Measurements from ENCODE around the gene CCDC171.
"Not testable (repeated sequence)": the region's sequence is repeated elsewhere in the genome, so short reads cannot be mapped to it uniquely, and the experiment has no call there.

CCDC171 gene

DNA sequence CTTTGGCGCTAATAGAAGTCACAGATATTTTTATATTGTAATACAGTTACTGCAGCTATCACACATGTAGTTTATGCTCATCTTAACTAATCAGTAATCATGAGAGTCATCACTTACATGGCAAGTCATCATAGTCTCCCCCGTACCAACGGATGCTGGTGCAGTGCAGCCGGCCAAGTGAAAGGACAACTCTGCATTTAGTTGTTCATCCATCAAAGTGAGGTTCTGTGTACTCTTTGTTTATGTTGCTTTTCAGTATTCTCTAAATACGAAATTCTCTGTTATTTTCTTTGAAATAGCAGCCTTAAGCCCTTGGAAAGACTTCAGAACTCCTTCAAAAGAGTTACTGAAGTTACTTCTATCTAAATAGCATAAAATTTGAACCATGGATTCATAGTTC lies 216.7 kb downstream of the CCDC171 start:
- DNase-seq, result no peak

DNA sequence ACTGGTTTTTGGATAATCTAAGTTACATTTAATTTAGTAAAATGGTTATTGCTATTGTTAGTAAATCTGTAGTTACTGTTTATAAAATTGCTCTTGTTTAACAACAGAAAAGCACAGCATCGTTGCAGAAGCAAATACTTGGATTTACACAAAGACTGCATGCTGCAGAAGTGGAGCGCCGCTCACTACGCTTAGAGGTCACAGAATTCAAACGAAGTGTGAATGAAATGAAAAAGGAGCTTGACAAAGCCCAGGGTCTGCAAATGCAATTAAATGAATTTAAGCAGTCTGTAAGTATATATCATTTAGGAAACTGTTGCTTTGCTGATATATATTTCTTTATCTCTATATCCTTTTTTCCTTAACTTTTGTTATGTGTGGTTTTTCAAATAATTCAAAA lies 226.0 kb downstream of the CCDC171 start:
- DNase-seq, result no peak

DNA sequence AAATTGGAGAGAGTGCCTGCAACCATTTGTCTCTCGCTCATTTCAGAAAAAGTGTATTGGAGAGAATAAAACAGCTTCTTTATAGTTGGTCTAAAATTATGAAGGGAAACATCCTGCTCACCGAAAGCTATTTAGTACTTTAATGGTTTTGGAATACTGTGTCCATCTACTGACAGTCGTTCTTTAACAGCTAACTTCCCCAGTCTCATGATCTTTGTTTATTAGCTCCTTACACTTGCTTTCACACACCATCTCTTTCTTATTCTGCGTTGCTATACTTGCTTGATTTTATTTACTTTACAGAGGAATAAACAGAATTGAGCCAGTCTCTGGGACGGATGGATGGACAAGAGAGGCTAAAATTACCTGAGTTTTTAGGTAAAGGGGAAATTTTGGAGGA lies 229.3 kb downstream of the CCDC171 start:
- no peak for DNase-seq

DNA sequence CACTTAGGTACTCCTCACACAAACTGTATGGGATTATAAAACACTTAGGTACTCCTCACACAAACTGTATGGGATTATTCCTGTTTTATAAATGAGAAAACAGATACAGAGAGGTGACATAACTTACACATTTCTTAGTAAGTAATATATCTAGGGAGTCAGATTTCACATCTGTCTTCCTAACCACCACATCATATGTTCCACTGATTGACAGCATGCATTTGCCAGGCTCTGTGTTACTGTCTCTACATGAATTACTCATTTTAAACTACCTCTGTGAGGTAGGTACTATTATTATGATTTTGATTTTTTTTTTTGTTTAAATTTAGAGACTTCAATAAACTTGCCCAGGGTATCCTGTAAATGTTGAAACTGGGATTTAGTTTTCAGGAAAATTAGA lies 232.7 kb downstream of the CCDC171 start:
- DNase-seq, result no peak

DNA sequence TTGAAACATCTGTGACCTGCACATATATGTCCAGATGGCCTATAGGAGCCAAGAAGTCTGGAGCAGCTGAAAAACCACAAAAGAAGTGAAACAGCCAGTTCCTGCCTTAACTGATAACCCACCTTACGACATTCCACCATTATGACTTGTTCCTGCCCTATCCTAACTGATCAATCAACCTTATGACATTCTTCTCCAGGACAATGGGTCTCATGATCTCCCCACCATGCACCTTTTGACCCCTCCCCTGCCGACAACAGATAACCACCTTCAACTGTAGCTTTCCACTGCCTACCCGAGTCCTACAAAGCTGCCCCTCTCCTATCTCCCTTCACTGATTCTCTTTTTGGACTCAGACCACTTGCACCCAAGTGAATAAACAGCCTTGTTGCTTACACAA lies 233.8 kb downstream of the CCDC171 start:
- no peak for DNase-seq

DNA sequence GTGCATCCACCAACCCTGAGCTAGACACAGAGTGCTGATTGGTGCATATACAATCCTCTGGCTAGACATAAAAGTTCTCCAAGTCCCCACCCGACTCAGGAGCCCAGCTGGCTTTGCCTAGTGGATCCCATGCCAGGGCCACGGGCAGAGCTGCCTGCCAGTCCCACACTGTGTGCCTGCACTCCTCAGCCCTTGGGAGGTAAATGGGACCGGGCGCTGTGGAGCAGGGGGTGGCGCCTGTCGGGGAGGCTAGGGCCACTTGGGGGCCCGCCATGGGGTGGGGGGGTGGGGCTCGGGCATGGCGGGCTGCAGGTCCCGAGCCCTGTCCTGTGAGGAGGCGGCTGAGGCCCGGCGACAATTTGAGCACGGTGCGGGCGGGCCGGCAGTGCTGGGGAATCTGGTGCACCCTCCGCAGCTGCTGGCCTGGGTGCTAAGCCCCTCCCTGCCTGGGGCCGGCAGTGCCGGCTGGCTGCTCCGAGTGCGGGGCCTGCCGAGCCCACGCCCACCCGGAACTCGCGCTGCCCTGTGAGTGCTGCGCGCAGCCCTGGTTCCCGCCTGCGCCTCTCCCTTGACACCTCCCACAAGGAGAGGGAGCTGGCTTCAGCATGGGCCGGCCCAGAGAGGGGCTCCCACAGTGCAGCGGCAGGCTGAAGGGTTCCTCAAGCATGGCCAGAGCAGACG lies 257.5 kb downstream of the CCDC171 start:
- not testable (repeated sequence) for DNase-seq

DNA sequence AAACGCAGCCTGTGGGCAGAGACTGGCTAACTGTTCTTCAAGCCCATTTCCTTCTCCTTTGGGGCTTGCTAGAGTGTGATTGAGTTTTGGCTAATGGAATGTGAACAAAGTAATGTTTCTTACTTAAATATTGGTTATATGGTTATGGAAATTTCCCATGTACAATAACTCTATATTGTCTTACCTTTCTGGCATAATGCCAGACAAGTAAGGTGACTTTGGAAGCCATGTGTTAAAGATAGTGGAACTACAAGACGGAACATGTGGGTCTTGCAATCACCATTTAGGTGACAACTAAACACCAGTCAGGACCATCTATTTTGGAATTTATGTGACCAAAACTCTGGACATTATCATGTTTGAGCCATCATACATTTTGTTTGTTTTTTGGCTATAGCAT lies 260.2 kb downstream of the CCDC171 start:
- no peak for DNase-seq

DNA sequence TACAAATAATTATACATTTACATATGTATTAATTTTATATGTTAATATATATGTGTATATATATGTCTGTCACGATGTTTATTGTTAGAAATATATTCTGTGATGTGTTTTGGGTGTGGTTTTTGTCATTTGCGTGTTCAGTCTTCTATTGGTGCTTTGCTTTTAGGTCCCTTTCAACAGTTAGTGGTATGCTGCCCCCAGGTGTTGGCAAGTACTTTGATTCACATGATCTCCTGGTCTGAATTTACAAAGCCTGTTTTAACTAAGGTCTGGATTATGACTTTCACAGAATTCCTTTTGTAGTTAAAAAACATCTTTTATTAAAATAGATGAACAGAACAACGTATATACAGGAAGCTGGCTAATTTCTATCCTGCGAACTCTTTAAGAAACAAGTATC lies 271.5 kb downstream of the CCDC171 start:
- DNase-seq, result no peak

DNA sequence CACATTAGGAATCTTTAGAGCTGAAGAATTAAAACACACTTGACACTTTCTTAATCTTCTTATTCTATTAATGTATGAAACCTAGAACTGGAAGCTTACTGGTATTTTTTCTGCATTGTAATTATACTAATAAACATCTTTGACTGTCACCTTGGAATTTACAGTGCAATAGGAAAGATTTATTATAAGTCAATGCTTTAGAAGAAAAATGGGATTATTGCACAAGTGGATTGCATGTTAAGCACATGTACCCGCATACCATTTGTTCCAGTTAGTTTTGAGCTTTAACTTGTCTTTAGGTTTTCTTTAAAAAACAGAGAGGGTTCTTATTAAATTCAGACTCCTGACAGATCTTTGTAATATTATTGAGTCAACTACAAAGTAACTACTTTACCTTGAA lies 278.5 kb downstream of the CCDC171 start:
- no peak for DNase-seq

DNA sequence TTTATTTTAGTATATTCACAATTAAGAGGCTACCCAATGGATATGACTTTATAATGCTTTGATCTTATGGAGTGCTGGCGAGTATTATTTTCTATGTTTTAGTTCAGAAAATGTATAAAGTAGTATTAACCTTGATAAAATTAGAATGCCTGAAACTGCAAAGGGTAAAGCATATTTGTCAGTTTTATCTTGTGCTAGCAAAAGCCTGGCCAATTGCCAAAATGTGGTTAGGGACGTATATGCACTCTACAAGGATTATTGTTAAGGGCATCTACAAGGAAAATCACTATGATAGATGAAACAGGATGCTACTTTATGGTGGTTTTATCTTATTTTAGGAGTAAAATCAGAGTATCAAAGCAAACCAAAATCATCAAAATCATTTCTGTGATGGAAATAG lies 281.7 kb downstream of the CCDC171 start:
- DNase-seq, result no peak

DNA sequence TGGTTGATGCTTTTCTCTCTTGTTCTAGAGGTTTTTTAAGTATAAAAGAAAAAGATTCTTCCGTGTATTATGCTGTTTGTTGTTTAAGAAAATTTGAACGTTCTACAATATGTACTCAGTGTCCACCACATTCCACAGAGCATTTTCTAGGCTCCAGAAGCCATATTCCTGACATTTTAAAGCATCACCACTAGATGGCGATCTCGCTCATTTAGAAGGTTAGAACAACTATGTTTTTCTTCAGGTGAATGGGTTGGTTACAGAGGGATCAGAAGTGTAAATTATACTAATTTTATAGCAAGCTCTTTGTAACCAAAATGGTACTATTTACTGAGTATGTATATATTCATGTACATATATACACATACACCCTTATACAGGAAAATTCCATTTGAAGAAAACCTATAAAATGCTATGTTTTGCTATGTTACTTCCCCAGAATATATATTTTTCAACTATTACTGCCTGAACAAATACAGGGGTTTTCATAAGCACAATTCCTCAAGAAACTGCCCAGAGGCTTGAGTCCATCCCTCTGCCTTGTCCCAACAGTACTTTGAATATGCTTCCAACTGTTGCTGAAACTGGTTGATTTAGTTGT lies 284.3 kb downstream of the CCDC171 start:
- DNase-seq, result peak; percentile 57

DNA sequence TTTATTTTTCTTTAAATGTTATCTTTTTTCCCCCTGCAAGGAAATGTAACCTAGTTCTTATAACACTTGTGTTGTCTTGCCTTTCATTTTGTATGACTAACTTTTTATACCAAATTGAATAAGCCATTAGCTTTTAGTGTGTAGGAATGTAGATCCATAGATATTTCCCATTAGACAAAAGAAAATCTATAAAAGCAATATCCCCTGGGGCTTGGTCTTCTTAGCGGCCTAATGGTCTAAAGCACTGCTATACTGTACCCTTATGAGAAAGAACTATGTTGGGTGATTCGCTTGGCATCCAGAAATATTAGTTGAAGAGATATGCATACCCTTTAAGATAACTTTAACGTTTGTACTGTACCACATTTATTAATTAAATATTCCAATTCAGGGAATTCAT lies 289.2 kb downstream of the CCDC171 start:
- DNase-seq, result no peak

DNA sequence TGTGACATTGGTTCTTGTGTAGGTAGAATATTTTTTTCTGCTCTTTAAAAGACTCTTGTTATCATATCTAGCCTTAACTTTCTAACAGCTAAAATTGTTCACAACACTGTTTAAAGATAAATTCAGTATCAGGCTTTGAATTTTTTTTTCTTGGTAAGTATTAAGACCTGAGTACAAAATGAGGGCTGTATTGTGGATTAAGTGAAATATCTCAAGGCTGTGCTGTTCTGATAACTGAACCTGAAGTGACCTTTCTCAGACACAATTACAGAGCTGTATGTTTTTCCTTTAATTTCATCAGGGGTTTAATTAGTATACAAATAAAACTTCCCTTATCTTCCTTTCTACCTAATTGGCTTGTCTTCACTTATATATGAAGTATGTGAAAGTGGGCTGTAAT lies 290.5 kb downstream of the CCDC171 start:
- no peak for DNase-seq

DNA sequence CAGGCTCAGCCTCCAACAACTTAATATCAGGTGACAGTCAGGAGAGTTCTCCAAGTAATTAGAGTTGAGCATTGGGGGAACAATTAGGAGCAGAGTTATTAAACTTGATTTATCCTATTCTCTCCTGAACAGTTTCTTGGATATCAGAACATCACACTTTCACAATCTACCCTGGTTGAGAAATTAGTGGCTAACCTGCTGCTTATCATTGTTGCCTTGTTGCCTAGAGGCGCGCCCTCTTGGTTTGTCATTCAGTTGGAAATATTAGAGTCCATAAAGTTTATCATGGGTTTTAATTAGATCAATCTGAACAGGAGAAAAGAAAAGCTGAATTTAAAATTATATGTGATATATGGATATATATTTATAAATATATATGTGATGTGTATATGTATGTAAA lies 291.1 kb downstream of the CCDC171 start:
- DNase-seq, result no peak

DNA sequence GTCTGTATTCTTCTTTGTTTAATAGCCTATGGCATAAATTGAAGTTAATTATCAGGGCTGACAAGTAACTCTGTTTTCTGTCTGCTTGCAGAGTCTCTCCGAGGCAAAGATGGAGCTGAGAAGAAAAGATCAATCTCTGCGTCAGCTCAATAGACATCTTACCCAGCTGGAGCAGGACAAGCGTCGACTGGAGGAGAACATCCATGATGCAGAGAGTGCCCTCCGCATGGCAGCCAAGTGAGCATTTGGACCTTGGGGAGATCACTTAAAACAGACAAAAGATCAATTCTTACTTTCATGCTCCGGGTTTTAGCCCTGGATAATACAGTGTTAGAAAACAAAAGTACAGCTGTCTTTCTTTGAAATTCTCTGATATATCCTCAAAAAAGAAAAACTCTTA lies 293.8 kb downstream of the CCDC171 start:
- DNase-seq, result no peak

DNA sequence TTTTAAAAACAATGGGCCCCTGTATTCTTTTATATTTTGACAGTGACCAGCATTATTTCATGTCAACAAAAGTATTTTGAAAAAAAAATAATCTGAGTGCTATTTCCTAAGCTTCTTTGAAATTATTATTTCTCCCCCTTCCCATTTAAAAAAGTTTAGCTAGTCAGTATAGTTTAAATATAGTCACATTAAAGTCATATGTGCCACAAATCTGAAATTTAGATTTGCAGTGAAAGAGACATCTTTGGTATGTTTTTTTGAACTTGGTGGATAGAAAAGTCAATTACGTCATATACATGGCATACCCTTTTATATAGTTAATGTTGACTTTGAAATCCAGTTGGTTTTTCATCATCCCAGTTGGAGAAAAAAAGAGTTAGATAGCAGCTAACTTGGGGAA lies 297.0 kb downstream of the CCDC171 start:
- DNase-seq, result no peak

DNA sequence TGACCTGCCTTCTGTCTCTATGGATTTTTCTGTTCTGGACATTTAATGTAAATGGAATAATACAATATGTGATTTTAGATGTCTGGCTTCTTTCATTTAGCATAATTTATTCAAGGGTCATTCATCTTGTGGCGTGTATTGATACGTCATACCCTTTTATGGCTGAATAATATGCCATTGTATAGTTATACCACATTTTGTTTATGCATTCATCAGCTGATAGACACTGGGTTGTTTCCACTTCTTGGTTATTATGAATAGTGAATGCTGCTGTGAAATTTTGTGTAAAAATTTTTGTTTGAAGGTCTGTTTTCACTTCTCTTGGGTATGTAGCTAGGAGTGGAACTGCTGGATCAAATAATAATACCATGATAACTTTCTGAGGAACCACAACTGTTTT lies 298.9 kb downstream of the CCDC171 start:
- DNase-seq, result no peak

DNA sequence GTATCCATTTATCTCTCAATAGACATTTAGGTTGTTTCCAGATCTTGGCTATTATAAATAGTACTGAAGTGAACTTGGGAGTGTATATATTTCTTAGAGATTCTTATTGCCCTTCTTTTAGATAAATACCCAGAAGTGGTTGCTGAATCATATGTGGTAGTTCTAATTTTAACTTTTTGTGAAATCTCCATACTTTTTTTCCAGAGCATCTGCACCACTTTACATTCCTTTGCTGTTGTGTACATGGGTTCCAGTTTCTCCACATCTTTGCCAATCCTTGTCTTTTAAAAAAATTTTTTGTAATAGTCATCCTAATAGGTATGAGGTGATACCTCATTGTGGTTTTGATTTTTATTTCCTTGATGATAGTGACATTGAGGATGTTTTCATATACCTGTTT lies 303.7 kb downstream of the CCDC171 start:
- no peak for DNase-seq

DNA sequence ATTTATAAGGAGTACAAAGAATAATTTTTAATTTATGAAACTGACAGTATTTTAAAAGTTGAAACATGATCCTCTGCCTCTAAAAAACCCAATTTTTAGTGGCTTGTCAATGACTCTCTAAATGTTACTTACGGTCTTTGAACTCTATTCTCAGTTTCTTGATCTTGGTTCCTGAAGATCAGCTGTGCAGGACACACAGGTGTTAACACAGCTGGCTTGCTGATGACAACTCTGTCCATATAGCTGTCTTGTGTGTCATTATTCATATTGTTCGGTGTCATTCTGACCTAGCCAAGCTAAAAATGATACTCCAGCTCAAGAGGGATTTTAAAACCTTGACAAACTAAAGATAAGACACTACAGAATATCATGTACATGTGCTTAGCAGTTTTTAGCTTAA lies 314.5 kb downstream of the CCDC171 start:
- DNase-seq, result no peak

DNA sequence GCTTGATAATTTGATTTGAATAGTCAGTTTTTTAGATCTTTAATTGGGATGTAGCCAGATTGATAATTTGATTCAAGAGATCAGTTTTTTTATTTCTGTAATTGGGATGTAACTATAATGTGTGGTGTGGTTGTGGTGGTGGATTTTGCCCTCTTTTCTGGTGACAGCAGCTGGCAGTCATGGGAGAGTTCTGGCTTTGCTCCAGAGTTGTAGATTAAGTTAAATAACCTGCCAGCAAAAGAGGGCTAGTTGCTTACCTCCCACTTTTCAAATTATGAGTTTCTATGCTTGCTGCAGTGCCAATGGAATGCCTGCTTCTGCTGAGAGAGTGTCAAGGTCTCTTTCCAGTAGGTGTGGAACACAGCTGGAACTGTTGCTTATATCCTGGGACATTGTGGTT lies 315.1 kb downstream of the CCDC171 start:
- no peak for DNase-seq

DNA sequence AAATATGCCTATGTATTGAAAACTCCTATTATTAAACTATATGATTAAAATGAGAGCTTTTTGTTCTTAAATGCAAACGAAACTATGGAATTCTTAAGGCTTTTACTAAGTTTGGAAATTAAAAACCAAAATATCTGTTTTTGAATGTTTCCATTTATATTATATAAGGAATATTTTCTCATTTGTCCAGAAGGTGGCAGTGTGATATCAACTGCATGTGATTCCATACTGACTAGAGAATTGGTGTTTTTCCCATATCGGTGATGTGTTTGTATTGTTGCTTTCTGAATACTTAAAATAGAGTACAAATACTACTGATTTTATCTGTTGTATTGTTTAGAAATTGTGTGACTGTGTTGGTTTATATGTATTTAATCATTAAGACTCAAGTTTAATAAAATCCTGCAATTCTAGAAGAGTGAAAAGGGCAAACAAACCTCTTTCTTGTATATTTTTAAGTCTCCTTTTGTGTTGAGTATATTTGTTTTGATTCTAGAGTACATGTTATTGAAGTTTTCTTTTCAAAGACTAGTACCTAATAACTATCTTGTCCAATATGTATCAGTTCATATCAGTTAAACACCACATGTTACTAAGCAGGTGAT lies 320.8 kb downstream of the CCDC171 start:
- DNase-seq, result no peak

DNA sequence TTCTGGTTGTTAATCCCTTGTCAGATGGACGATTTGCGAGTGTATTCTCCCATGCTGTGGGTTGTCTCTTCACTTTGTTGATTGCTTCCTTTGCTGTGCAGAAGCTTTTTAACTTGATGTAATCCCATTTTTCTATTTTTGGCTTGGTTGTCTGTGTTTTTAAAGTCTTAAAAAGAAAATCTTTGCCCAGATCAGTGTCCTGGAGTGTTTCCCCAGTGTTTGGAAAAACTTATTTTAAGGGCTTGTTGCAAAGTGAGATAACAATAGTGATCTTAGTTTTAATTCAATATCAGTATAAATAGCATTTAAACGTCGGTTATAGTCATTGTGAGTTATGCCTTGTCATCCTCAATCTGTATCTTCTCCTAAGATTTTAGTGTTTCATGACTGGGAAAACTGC lies 329.5 kb downstream of the CCDC171 start:
- DNase-seq, result no peak

DNA sequence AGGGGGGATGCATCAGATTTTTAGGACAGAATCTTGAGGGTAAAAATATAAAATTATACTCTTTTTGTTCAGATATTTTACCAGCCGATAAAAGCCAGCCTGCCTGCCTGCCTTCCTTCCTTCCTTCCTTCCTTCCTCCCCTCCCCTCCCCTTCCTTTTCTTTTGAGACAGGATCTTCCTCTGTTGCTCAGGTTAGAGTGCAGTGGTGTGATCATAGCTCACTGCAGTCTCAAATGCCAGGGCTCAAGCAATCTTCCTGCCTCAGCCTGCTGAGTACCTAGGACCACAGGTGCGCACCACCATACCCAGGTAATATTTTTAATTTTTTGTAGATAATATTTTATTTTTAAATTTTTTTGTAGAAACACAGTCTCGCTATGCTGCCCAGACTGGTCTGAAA lies 330.0 kb downstream of the CCDC171 start:
- DNase-seq, result no peak

DNA sequence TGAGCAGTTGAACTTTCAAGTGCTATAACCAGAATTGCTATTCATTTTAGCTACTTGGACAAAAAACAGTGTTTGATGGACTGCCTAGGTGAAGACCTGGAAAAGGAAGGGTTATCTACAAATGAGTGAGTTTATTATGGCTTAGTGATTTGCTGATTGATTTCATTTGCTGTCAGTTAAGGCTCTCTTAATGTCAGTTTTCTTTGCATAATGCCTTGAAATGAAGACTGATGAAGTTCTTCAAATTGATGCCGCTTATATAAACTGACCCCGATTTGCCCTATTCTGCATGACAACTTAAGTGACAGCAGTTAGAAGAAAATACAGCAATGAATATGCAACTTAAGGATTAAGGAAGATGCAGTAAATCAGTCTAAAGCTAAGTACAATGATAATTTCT lies 332.6 kb downstream of the CCDC171 start:
- no peak for DNase-seq

DNA sequence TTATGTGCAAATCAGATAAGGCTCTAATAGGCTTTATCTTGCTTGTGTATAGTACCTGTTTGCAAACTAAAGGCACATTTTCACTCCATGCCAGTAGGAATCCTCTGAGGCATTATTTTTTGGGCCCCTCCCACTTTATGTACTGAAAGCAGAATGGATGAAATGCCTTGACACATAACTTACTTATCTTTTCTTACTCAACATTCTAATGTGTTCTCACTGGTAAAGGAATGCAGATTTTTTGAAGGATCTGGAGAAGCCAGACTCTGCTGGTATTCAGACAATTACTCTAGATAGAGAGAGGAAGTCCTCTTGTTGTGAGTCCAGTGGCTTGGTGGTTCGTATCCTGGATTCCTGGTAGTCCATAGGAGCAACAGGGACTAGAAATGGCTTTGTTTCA lies 336.7 kb downstream of the CCDC171 start:
- DNase-seq, result no peak

Data from KG1 (cell line).